Measurements from ENCODE around the gene RPAP2. TPM values are rescaled to one million over a fixed set of nuclear protein-coding genes. Genes with fewer than 3 reads are reported as not detected.
"Not testable (repeated sequence)": the region's sequence is repeated elsewhere in the genome, so short reads cannot be mapped to it uniquely, and the experiment has no call there.

Gene RPAP2
- total RNA-seq (2022) (21.6 and 22.5 TPM in 2 replicates), Bru-seq, nascent RNA (percentile 80 among the genes with signal in this experiment), BruChase-seq, experiment 1, labeled RNA remaining after a 6-hour chase (percentile 74 among the genes with signal in this experiment), BruChase-seq, experiment 2, labeled RNA remaining after a 2-hour chase (percentile 83 among the genes with signal in this experiment)
- long read RNA-seq, full-length matches to known transcripts: 6 of 10 reads
- long read RNA-seq, partial matches to known transcripts: 1 of 10 reads
- long read RNA-seq, other reads (novel, unspliced or antisense): 3 of 10 reads

GRCh38 chr1:92298573-92299476 is at the start of gene RPAP2, which contains the start of gene GLMN:
Gene RPAP2, plus strand, starts transcription at chr1:92299059. Its CDS starts 15 bp downstream, at chr1:92299074.
Gene GLMN, minus strand, starts transcription at chr1:92298987. Its CDS starts 988 bp downstream, at chr1:92297999.
- H3K9me3 Mint-ChIP-seq (ENCODE audit: low read depth, unreplicated experiment): no peaks in the 10 kb centered on the region
- DNase-seq: peak; percentile 83
- CTCF ChIA-PET: interaction anchor here (0.5 to 0.6 kb wide), 2 partner anchors 23 to 979 kb away, joined by 4 to 7 read pairs; no protein-coding TSS in a partner anchor
- no peaks in the 10 kb centered on the region for H3K27me3 Mint-ChIP-seq (ENCODE audit: unreplicated experiment)
- intact Hi-C loops (cut with micrococcal nuclease; ENCODE audit: unreplicated experiment): no loop called here
- no peak for TF ChIP-seq CTCF (IDR thresholded peaks at IDR 0.05; ENCODE audit: unreplicated experiment)
- peaks cover 26% of the 10 kb centered on the region for H3K36me3 Mint-ChIP-seq (ENCODE audit: insufficient read depth, unreplicated experiment)
- H3K4me3 Mint-ChIP-seq (ENCODE audit: low read depth, unreplicated experiment): peak within 1 kb of the TSS; percentile 98
- peak within 1 kb of the TSS; percentile 97 for H3K27ac Mint-ChIP-seq (ENCODE audit: unreplicated experiment)
- BruUV-seq (replicated peaks): no TSS peak
- H3K4me1 Mint-ChIP-seq (ENCODE audit: low read depth, unreplicated experiment): peaks cover 9% of the 10 kb centered on the region

GRCh38 chr1:92254714-92255113 is 44.1 kb upstream of the RPAP2 start:
- H3K4me1 Mint-ChIP-seq (ENCODE audit: low read depth, unreplicated experiment); H3K9me3 Mint-ChIP-seq (ENCODE audit: low read depth, unreplicated experiment); H3K4me3 Mint-ChIP-seq (ENCODE audit: low read depth, unreplicated experiment); H3K27ac Mint-ChIP-seq (ENCODE audit: unreplicated experiment); CTCF ChIA-PET; BruUV-seq (replicated peaks); H3K36me3 Mint-ChIP-seq (ENCODE audit: insufficient read depth, unreplicated experiment); H3K27me3 Mint-ChIP-seq (ENCODE audit: unreplicated experiment); DNase-seq; intact Hi-C loops (cut with micrococcal nuclease; ENCODE audit: unreplicated experiment): not testable (repeated sequence)

- BruUV-seq (replicated peaks): no TSS peak
- Mint-ChIP-seq H3K27ac (ENCODE audit: unreplicated experiment) (no peak overlapping the region), H3K36me3 (ENCODE audit: insufficient read depth, unreplicated experiment) (peaks cover 5% of the 10 kb centered on the region), H3K27me3 (ENCODE audit: unreplicated experiment) (no peaks in the 10 kb centered on the region), H3K9me3 (ENCODE audit: low read depth, unreplicated experiment) (peaks cover 6% of the 10 kb centered on the region), H3K4me1 (ENCODE audit: low read depth, unreplicated experiment) (no peaks in the 10 kb centered on the region), H3K4me3 (ENCODE audit: low read depth, unreplicated experiment) (no peak overlapping the region)
- DNase-seq: no peak
- intact Hi-C loops (cut with micrococcal nuclease; ENCODE audit: unreplicated experiment): no loop called here
- CTCF ChIA-PET: no interaction called here
- no peak for TF ChIP-seq CTCF (IDR thresholded peaks at IDR 0.05; ENCODE audit: unreplicated experiment)
Observed at GRCh38 chr1:92259350-92259749, 39.5 kb upstream of the RPAP2 start.

- no peak for TF ChIP-seq CTCF (IDR thresholded peaks at IDR 0.05; ENCODE audit: unreplicated experiment)
- Mint-ChIP-seq H3K27ac (ENCODE audit: unreplicated experiment) (no peak overlapping the region), H3K9me3 (ENCODE audit: low read depth, unreplicated experiment) (no peaks in the 10 kb centered on the region), H3K27me3 (ENCODE audit: unreplicated experiment) (no peaks in the 10 kb centered on the region), H3K4me1 (ENCODE audit: low read depth, unreplicated experiment) (no peaks in the 10 kb centered on the region), H3K4me3 (ENCODE audit: low read depth, unreplicated experiment) (no peak overlapping the region), H3K36me3 (ENCODE audit: insufficient read depth, unreplicated experiment) (peaks cover 5% of the 10 kb centered on the region)
- BruUV-seq (replicated peaks): no TSS peak
- DNase-seq: no peak
- CTCF ChIA-PET: interaction anchor here (0.7 kb wide), 1 partner anchor 486 kb away, joined by 3 read pairs; no protein-coding TSS in a partner anchor
- intact Hi-C loops (cut with micrococcal nuclease; ENCODE audit: unreplicated experiment): no loop called here
Observed at GRCh38 chr1:92262516-92262915, 36.3 kb upstream of the RPAP2 start.

All from Calu3 (cell line).